Measurements from ENCODE around the gene DHPS.
A peak's percentile ranks its signal among the peaks of the same experiment; 100 is the strongest.

DHPS gene

GRCh38 chr19:12642506-12642905, 39.2 kb downstream of the DHPS start:
- no peak for DNase-seq

GRCh38 chr19:12641456-12641855, 40.2 kb downstream of the DHPS start:
- DNase-seq, result no peak

GRCh38 chr19:12639901-12640613, 41.6 kb downstream of the DHPS start:
- DNase-seq, result peak; percentile 76

GRCh38 chr19:12638611-12639182, 43.0 kb downstream of the DHPS start:
- no peak for DNase-seq

- DNase-seq, result no peak
Observed at GRCh38 chr19:12636631-12637030, 45.0 kb downstream of the DHPS start.

- no peak for DNase-seq
Observed at GRCh38 chr19:12629215-12629614, 52.5 kb downstream of the DHPS start.

GRCh38 chr19:12628040-12629022, 53.3 kb downstream of the DHPS start:
- DNase-seq, result peak; percentile 28

GRCh38 chr19:12626958-12627357, 54.7 kb downstream of the DHPS start:
- no peak for DNase-seq
